ENCODE results near the gene ZNF428. TPM values are rescaled to one million over a fixed set of nuclear protein-coding genes. Genes with fewer than 3 reads are reported as not detected.

ZNF428 gene
- polyA plus RNA-seq, 1 of the 3 experiments (the other 2 are of a cell fraction), result 79.5 TPM

- Histone ChIP-seq H3K4me1 (ENCODE audit: control insufficient read depth in 1 of 2, insufficient read depth in 2 of 2, low read depth in 1 of 2, low read length in 1 of 2) (peaks cover 0 to 7% of the 10 kb centered on the region in 2 experiments; a peak in 1 of 4 replicates), H3K4me3 (ENCODE audit: low read depth in 2 of 2, low read length in 1 of 2) (no peak overlapping the region), H4K20me1 (ENCODE audit: insufficient read depth) (no peaks in the 10 kb centered on the region), H3K79me2 (ENCODE audit: insufficient read depth) (peaks cover 65% of the 10 kb centered on the region; the same call in 1 of the 2 replicates), H3K27ac (ENCODE audit: low read depth in 2 of 2, low read length in 1 of 2) (no peak overlapping the region), H3K27me3 (ENCODE audit: insufficient read depth) (no peaks in the 10 kb centered on the region), H3F3A (replicated peaks; ENCODE audit: insufficient read depth) (no peaks in the 10 kb centered on the region), H3K4me2 (no peak overlapping the region), H3K9me2 (no peaks in the 10 kb centered on the region), H3K36me3 (replicated peaks in 1 of 2; ENCODE audit: control insufficient read depth in 1 of 2, insufficient read depth in 2 of 2, low read length in 1 of 2) (peaks cover 0 to 9% of the 10 kb centered on the region in 2 experiments), H3K9me3 (no peaks in the 10 kb centered on the region), H3K9ac (no peak overlapping the region), H2AFZ (ENCODE audit: low read depth) (no peak overlapping the region)
- POLR2A ChIA-PET, result no interaction called here
- CTCF ChIA-PET, result interaction anchor here (1.1 to 3.9 kb wide), 3 partner anchors 16 to 82 kb away, joined by 3 to 24 read pairs (median 5); partner anchors contain the start of genes IRGQ and ZNF576
- DNase-seq, result no peak
- 90% methylated on average over 5 of the region's 5 CpGs for WGBS (ENCODE audit: low lambda C conversion rate)
- TF ChIP-seq EZH2phosphoT487 (IDR thresholded peaks at IDR 0.05; ENCODE audit: borderline replicate concordance, low read depth) (no peak), NRF1 (IDR thresholded peaks at IDR 0.05; ENCODE audit: low read depth, low read length) (no peak)
Measured at GRCh38 chr19:43570174-43570791, 49.1 kb downstream of the ZNF428 start.

GRCh38 chr19:43569657-43570056 is 49.8 kb downstream of the ZNF428 start:
- no peaks in the 10 kb centered on the region for H3F3A ChIP-seq (replicated peaks; ENCODE audit: insufficient read depth)
- ChIA-PET POLR2A (no interaction called here), CTCF (interaction anchor here (3.9 kb wide), 1 partner anchor 15 kb away, joined by 24 read pairs; no protein-coding TSS in a partner anchor)
- H3K9me3 ChIP-seq, result no peaks in the 10 kb centered on the region
- no peaks in the 10 kb centered on the region for H4K20me1 ChIP-seq (ENCODE audit: insufficient read depth)
- peaks cover 0 to 9% of the 10 kb centered on the region in 2 experiments for H3K36me3 ChIP-seq (replicated peaks in 1 of 2; ENCODE audit: control insufficient read depth in 1 of 2, insufficient read depth in 2 of 2, low read length in 1 of 2)
- TF ChIP-seq TCF12 (IDR thresholded peaks at IDR 0.05), result no peak
- no peak for TF ChIP-seq POLR2AphosphoS5 (IDR thresholded peaks at IDR 0.05; ENCODE audit: low read depth, low read length)
- TF ChIP-seq MXI1 (IDR thresholded peaks at IDR 0.05; ENCODE audit: low read depth, low read length), result no peak
- TF ChIP-seq GATA2 (CRISPR knock-in tag; IDR thresholded peaks at IDR 0.05), result no peak
- TF ChIP-seq NRF1 (IDR thresholded peaks at IDR 0.05; ENCODE audit: low read depth, low read length), result no peak
- TF ChIP-seq TAF1 (IDR thresholded peaks at IDR 0.05; ENCODE audit: borderline replicate concordance, low read depth, low read length), result no peak
- TF ChIP-seq PBX3 (IDR thresholded peaks at IDR 0.05), result no peak
- TF ChIP-seq RFX5 (IDR thresholded peaks at IDR 0.05; ENCODE audit: low read length), result no peak
- no peak for TF ChIP-seq MEF2A (IDR thresholded peaks at IDR 0.05; ENCODE audit: borderline replicate concordance, low read depth)
- TF ChIP-seq RAD21 (IDR thresholded peaks at IDR 0.05; ENCODE audit: low read length), result no peak
- no peak for TF ChIP-seq EP300 (IDR thresholded peaks at IDR 0.05; ENCODE audit: borderline replicate concordance in 1 of 2, low read depth in 1 of 2, low read length in 1 of 2)
- TF ChIP-seq FOXM1 (IDR thresholded peaks at IDR 0.05; ENCODE audit: low read depth), result no peak
- H3K4me3 ChIP-seq (ENCODE audit: low read depth in 2 of 2, low read length in 1 of 2), result no peak overlapping the region
- no peak overlapping the region for H3K4me2 ChIP-seq
- DNase-seq, result no peak
- H2AFZ ChIP-seq (ENCODE audit: low read depth), result no peak overlapping the region
- H3K4me1 ChIP-seq (ENCODE audit: control insufficient read depth in 1 of 2, insufficient read depth in 2 of 2, low read depth in 1 of 2, low read length in 1 of 2), result peaks cover 0 to 4% of the 10 kb centered on the region in 2 experiments; a peak in 1 of 4 replicates
- H3K27me3 ChIP-seq (ENCODE audit: insufficient read depth), result no peaks in the 10 kb centered on the region
- H3K9ac ChIP-seq, result no peak overlapping the region
- peaks cover 58% of the 10 kb centered on the region; the same call in 1 of the 2 replicates for H3K79me2 ChIP-seq (ENCODE audit: insufficient read depth)
- 94% methylated on average over 5 of the region's 5 CpGs for WGBS (ENCODE audit: low lambda C conversion rate)
- no peak overlapping the region for H3K27ac ChIP-seq (ENCODE audit: low read depth in 2 of 2, low read length in 1 of 2)
- H3K9me2 ChIP-seq, result no peaks in the 10 kb centered on the region
